ENCODE data around the gene PTCHD1.

PTCHD1 gene

DNA sequence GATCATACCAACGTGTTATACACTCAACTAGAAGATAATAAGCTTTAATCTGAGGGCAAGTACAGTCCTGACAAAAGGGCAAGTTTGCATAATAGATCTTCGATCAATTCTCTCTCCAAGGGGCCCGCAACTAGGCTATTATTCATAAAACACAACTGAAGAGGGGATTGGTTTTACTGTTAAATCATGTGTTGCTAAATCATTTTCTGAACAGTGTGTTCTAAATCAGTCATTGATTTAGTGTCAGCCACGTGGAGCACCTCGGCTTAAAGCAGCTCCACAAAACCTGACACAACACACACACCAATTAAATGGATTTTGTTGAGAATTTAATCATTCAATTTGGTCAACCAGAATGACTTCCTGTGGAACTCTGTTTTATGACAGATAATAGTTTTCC, 61.6 kb downstream of the PTCHD1 start:
- DNase-seq (ENCODE audit: low read depth in 2 of 2): no peak

- DNase-seq (ENCODE audit: low read depth in 2 of 2): no peak
These were observed 63.9 kb downstream of the PTCHD1 start for GRCh38 chrX:23398570-23398969.

- no peak for DNase-seq (ENCODE audit: low read depth in 2 of 2)
These were observed 69.2 kb downstream of the PTCHD1 start for GRCh38 chrX:23403849-23404248.

- DNase-seq (ENCODE audit: low read depth in 2 of 2): no peak
These were observed 88.3 kb downstream of the PTCHD1 start for GRCh38 chrX:23422912-23423311.

DNA sequence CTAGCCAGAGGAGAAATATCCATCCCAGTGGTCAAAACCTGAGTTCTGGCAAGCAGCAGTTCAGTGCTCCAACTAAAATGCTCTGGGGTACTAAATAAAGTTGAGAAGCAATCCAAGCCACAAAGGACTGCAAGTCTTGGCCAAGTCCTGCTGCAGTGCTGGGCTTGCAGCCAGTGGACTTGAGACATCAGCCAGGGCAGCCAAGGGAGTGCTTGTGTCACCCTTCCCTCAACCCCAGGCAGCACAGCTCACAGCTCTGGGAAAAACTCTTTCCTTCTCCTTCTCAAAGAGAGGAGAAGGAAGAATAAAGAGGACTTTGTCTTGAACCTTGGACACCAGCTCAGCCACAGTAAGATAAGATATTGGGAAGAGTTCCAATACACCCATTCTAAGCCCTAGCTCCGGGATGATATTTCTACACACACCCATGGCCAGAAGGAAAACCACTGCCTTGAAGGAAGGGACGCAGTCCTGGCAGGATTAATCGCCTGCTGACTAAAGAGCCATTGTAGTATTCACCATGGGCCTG, 99.8 kb downstream of the PTCHD1 start:
- no peak for DNase-seq (ENCODE audit: low read depth in 2 of 2)

GRCh38 chrX:23435108-23435507, 100.5 kb downstream of the PTCHD1 start:
- no peak for DNase-seq (ENCODE audit: low read depth in 2 of 2)

DNA sequence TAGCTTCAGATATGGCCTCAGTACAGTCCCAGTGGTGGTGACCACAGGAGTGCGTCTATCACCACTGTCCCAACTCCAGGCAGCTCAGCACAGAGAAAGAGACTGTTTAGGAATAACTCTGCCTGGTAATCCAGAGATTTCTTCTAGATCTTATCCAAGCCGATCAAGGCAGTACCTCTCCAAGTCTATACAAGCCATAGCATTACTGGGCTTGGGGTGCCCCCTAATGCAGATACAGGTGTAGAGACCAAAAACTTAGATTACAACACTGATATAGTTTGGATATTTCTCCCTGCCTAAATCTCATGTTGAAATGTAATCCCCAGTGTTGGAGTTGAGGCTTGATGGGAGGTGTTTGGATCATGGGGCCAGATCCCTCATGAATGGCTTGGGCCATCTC, 100.9 kb downstream of the PTCHD1 start:
- DNase-seq (ENCODE audit: low read depth in 2 of 2): no peak

DNA sequence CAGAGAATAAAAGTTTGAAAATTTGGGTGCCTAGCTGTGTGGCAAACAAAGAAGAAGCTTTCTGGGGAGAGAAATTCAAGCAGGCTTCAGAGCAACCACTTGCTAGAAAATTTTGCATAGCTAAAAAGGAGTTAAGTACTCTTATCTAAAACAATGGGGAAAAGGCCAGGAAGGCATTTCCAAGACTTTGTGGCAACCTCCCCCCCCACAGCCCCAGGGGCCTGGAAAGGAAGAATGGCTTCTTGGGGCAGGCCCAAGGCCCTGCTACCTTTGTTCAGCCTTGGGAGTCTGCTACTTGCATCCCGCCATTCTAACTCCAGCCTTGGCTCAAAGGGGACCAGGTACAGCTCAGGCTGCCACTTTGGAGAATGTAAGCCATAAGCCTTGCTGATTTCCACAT, 102.2 kb downstream of the PTCHD1 start:
- DNase-seq (ENCODE audit: low read depth in 2 of 2): no peak

- no peak for DNase-seq (ENCODE audit: low read depth in 2 of 2)
These were observed 116.6 kb downstream of the PTCHD1 start for GRCh38 chrX:23451266-23451665.
